Measurements from ENCODE around the gene SIRPG. TPM values are rescaled to one million over a fixed set of nuclear protein-coding genes. Genes with fewer than 3 reads are reported as not detected.
"Not testable (repeated sequence)": the region's sequence is repeated elsewhere in the genome, so short reads cannot be mapped to it uniquely, and the experiment has no call there.

SIRPG gene
- 0.99 TPM for total RNA-seq

GRCh38 chr20:1657556-1658334, at the start of gene SIRPG:
TSS of gene SIRPG (minus strand) at chr20:1657779. CDS start at chr20:1657714, 65 bp downstream.
- DNase-seq (ENCODE audit: low spot score), result no peak

DNA sequence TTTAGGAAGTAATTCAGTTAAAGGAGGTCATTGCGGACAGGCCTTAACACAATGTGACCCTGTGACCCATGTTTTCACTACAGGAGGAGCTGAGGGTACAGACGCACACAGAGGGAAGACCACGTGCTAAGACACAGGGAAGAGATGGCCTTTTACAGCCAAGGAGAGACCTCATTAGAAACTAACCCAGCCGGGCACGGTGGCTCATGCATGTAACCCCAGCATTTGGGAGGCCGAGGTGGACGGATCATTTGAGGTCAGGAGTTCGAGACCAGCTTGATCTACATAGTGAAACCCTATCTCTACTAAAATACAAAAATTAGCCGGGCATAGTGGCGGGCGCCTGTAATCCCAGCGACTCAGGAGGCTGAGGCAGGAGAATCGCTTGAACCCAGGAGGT, 49.3 kb upstream of the SIRPG start:
- not testable (repeated sequence) for DNase-seq (ENCODE audit: low spot score)

DNA sequence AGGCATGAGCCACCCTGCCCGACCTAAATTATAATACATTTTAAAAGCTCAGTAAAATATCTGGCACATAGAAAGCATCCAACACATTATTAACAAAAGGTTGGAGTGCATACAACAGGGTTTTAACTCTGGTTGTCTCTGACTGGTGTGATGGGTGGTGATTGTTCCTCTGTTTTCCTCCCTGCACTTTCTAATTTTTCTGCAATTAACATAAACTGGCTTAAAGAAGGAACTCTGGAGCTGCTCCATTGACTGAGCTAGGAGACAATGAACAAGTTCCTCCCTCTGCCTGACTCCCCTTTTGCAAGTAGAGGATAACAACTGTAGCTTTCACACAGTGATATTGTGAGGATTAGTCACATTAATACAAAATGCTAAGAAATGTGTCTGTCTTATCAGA, 48.5 kb upstream of the SIRPG start:
- no peak for DNase-seq (ENCODE audit: low spot score)

DNA sequence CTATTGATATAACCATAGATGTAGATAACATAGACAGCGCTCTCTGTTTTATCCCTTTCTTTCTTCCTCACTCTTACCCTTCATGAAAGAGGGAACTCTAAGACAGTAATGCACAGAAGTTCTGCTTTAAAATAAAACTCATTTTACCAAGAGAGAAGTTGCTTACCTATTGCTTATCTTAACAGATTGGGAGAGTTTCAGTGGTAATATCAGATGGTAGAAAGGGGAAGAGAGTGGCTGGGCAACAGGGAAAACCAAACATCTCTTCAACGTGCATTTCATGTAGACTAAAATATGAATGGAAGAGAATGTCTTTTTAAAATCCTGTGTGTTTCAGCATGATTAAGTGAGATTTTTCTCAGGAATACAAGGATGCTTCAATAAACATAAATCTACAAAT, 45.3 kb upstream of the SIRPG start:
- no peak for DNase-seq (ENCODE audit: low spot score)

GRCh38 chr20:1702328-1702727, 44.7 kb upstream of the SIRPG start:
- DNase-seq (ENCODE audit: low spot score), result no peak

- no peak for DNase-seq (ENCODE audit: low spot score)
Observed at GRCh38 chr20:1700990-1701389, 43.4 kb upstream of the SIRPG start.

DNA sequence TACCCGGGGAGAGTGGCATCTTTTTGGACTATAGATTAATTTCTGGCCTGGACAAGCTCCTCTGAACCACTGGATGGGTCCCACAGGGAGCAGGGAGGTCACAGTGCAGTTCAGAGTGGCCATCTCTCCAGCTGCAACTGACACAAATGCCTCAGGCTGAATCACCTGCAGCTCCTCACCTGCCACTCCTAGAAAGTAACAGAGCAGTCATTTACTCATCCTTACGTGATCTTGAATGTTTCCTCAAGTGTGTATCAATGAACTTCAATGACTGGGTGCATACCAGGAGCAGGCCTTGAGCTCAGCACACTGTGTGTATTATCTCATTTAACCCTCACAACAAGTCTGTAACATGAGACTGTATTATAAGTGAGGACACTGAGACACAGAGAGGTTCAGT, 40.0 kb upstream of the SIRPG start:
- no peak for DNase-seq (ENCODE audit: low spot score)

GRCh38 chr20:1696521-1697209, 39.1 kb upstream of the SIRPG start:
- no peak for DNase-seq (ENCODE audit: low spot score)

- no peak for DNase-seq (ENCODE audit: low spot score)
Observed at GRCh38 chr20:1694672-1695071, 37.1 kb upstream of the SIRPG start.

- DNase-seq (ENCODE audit: low spot score), result no peak
Observed at GRCh38 chr20:1693427-1693826, 35.8 kb upstream of the SIRPG start.

GRCh38 chr20:1689721-1690120, 32.1 kb upstream of the SIRPG start:
- DNase-seq (ENCODE audit: low spot score), result no peak

- no peak for DNase-seq (ENCODE audit: low spot score)
Observed at GRCh38 chr20:1688886-1689538, 31.4 kb upstream of the SIRPG start.

DNA sequence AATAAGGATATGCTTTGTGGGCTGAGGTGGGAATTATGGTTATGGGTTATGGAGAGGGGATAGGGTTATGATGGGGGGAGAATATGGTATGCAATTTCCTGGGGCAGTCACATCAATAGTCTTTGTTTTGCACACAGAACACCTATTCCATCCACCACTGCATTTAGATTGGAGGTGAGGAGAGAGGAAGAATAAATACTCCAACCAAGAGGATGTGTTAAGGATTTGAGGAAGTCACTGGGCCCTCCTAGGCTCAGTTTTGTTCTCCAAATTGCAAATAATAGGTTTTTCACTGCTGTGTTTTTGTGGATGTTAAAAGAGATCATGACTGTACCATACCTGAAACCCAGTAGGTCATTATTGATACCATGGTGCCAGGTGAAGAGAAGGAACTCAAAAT, 29.5 kb upstream of the SIRPG start:
- DNase-seq (ENCODE audit: low spot score), result no peak

- DNase-seq (ENCODE audit: low spot score), result no peak
Observed at GRCh38 chr20:1686151-1686748, 28.7 kb upstream of the SIRPG start.

GRCh38 chr20:1685304-1686052, 27.9 kb upstream of the SIRPG start:
- DNase-seq (ENCODE audit: low spot score), result no peak

- DNase-seq (ENCODE audit: low spot score), result no peak
Observed at GRCh38 chr20:1684872-1685271, 27.3 kb upstream of the SIRPG start.

GRCh38 chr20:1676650-1677049, 19.1 kb upstream of the SIRPG start:
- DNase-seq (ENCODE audit: low spot score), result no peak

DNA sequence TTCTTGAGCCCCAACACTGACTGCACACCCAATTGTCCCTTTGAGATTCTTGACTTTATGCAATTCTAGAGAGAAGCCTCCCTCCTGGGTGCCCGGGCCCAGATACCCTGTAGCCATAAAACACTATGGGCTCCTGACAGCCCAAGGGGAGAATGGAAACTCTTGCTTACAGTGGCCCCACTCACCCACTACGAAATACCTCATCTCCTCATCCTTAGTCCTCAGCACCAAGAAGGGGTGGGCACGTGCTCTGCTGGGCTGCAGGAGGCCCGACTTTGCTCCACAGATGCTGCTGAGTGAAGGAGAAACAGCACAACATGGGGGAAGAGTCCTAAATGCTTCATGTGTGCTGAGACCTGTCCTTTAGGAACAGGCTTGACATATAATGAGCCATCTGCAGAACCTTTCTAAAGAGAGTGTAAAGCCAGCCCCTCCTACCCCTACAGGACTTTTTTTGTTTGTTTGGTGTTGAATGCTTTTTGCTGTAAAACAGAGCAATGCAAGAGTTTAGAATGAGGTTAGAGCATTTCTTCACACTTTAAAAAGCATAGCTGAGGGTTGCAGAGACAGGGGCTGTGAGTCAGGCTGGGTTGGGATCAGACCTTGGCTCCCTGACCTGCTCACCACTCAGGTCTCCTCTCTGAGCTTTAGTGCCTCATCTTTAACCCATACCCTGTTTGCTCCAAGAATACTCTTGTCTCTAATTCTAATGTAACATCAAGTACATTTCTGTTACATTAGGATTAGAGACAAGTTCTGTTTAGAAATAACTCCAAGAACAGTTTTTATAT, 17.6 kb upstream of the SIRPG start:
- no peak for DNase-seq (ENCODE audit: low spot score)

GRCh38 chr20:1674361-1674760, 16.8 kb upstream of the SIRPG start:
- DNase-seq (ENCODE audit: low spot score), result no peak

DNA sequence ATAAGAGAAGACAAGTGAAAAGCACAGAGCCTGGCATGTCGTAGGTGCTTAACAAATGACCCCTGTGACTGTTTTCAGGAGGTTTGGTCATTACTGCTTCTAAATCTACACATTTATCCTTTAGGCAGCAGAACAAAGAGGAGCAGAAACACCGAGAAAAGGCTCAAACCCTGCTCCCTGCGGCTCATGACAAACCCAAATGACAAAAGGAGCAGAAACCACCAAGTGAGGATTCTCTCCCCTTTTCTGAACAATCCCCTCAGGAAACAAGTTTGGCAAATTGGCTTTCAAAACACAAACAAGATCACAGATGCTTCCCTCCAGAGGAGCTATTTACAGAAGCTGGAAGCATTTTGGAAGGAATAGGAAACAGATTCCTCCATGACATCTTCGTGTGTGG, 15.8 kb upstream of the SIRPG start:
- no peak for DNase-seq (ENCODE audit: low spot score)

- DNase-seq (ENCODE audit: low spot score), result no peak
Observed at GRCh38 chr20:1672728-1673127, 15.1 kb upstream of the SIRPG start.

Data from ureter (tissue), 1 donor.